H1 (cell line): ENCODE results near the gene PTPRC. TPM values are rescaled to one million over a fixed set of nuclear protein-coding genes. Genes with fewer than 3 reads are reported as not detected.

ENCODE experiments used
- CTCF ChIA-PET: fragments of 300-600 bp; sonication (Branson Sonifier 250); formaldehyde crosslinking; loops from one replicate; lab custom pipeline; 2021; ENCODE audit not compliant: partially characterized antibody; lab: Charles Lee
- POLR2A ChIA-PET: fragments of 300-600 bp; sonication (Branson Sonifier 250); formaldehyde crosslinking; loops from one replicate; lab custom pipeline; 2021; ENCODE audit warnings: inconsistent platforms; ENCODE audit not compliant: partially characterized antibody; lab: Charles Lee
- DNase-seq, 2 experiments: peaks; one replicate each; pipeline versions ENCODE4 v3.0.0 to v3.0.0-alpha.2; 2010 to 2022; ENCODE audit warnings: low spot score in 2 of 2, low read depth in 1 of 2, mixed read lengths in 1 of 2
- FAIRE-seq: peaks from 2 replicates; lab custom pipeline; 2011; peaks lifted over from hg19 to GRCh38; lab: Jason Lieb, UNC
- H2AFZ ChIP-seq: 2 replicates; pipeline ENCODE4 v1.8.1; 2012; ENCODE audit warnings: low read length, inconsistent platforms
- H2AK5ac ChIP-seq: 2 replicates; pipeline ENCODE4 v1.6.1; 2013; ENCODE audit warnings: low read depth, low read length
- H2BK120ac ChIP-seq: replicated peaks from 2 replicates; pipeline ENCODE3; 2013; ENCODE audit warnings: low read depth, low read length, inconsistent platforms
- H2BK12ac ChIP-seq: 2 replicates; pipeline ENCODE4 v1.6.1; 2013; ENCODE audit warnings: low read depth, low read length
- H2BK15ac ChIP-seq: 2 replicates; pipeline ENCODE4 v1.6.1; 2013; ENCODE audit warnings: low read length
- H2BK20ac ChIP-seq: 2 replicates; pipeline ENCODE4 v1.6.1; 2013; ENCODE audit warnings: low read length
- H2BK5ac ChIP-seq: 2 replicates; pipeline ENCODE4 v1.6.1; 2013; ENCODE audit warnings: low read depth, low read length
- H3K14ac ChIP-seq: 2 replicates; pipeline ENCODE4 v1.6.1; 2013; ENCODE audit warnings: inconsistent platforms; ENCODE audit not compliant: insufficient read length
- H3K18ac ChIP-seq: 2 replicates; pipeline ENCODE4 v1.6.1; 2013; ENCODE audit warnings: low read length; ENCODE audit errors: extremely low read depth
- H3K23ac ChIP-seq: 2 replicates; pipeline ENCODE4 v1.6.1; 2013; ENCODE audit warnings: inconsistent platforms; ENCODE audit not compliant: insufficient read length
- H3K23me2 ChIP-seq: 2 replicates; pipeline ENCODE4 v1.6.1; 2013; ENCODE audit warnings: low read depth, low read length
- H3K27ac ChIP-seq: 2 replicates; pipeline ENCODE4 v1.6.1; 2011; ENCODE audit warnings: low read depth, low read length, inconsistent platforms
- H3K27me3 ChIP-seq, 4 experiments: replicated peaks in 1 of 4; 1 replicate in 1 of 4; 2 replicates in 3 of 4; pipeline versions ENCODE4 v1.6.1 to v1.8.1; 2011 to 2013; ENCODE audit warnings: low read length in 3 of 4, mild to moderate bottlenecking in 3 of 4, inconsistent platforms in 2 of 4, mixed read lengths in 2 of 4, moderate library complexity in 1 of 4; ENCODE audit not compliant: control insufficient read depth in 3 of 4, insufficient read depth in 3 of 4; ENCODE audit errors: extremely low read depth in 1 of 4
- H3K36me3 ChIP-seq, 4 experiments: 2 replicates each; pipeline versions ENCODE4 v1.6.1 to v1.8.1; 2011 to 2013; ENCODE audit warnings: mild to moderate bottlenecking in 4 of 4, low read length in 3 of 4, moderate library complexity in 2 of 4, control low read depth in 1 of 4, inconsistent platforms in 1 of 4; ENCODE audit not compliant: insufficient read depth in 4 of 4, control insufficient read depth in 2 of 4
- H3K4ac ChIP-seq: replicated peaks from 2 replicates; pipeline ENCODE3; 2013; ENCODE audit warnings: low read length, low read depth, mixed read lengths, inconsistent platforms; ENCODE audit not compliant: insufficient read length
- H3K4me1 ChIP-seq, 4 experiments: replicated peaks in 1 of 4; 1 replicate in 1 of 4; 2 replicates in 3 of 4; pipeline versions ENCODE4 v1.6.1 to v1.8.1; 2011 to 2013; ENCODE audit warnings: low read length in 3 of 4, inconsistent platforms in 2 of 4, mixed read lengths in 1 of 4; ENCODE audit not compliant: insufficient read depth in 4 of 4, control insufficient read depth in 3 of 4
- H3K4me2 ChIP-seq, 2 experiments: 2 replicates each; pipeline versions ENCODE4 v1.6.1 to v1.8.1; 2011 to 2013; ENCODE audit warnings: low read depth in 2 of 2, low read length in 2 of 2, control low read depth in 1 of 2, inconsistent platforms in 1 of 2, mild to moderate bottlenecking in 1 of 2; ENCODE audit not compliant: insufficient read depth in 1 of 2
- H3K4me3 ChIP-seq, 4 experiments: fragments of 200-600, 300-600 bp in 1 of 4; sonication (generic), shearing (Covaris generic), sonication (Bioruptor Twin) in 1 of 4; 2 replicates each; pipeline versions ENCODE4 v1.5.1 to v1.8.1; 2011 to 2016; ENCODE audit warnings: low read length in 4 of 4, low read depth in 3 of 4, control low read depth in 2 of 4, inconsistent platforms in 2 of 4, mild to moderate bottlenecking in 2 of 4, mixed read lengths in 1 of 4, moderate library complexity in 1 of 4; ENCODE audit not compliant: insufficient read depth in 2 of 4; ENCODE audit errors: extremely low read depth in 1 of 4
- H3K56ac ChIP-seq: replicated peaks from 2 replicates; pipeline ENCODE3; 2013; ENCODE audit warnings: low read depth, mild to moderate bottlenecking, mixed read lengths, low read length, inconsistent platforms; ENCODE audit not compliant: insufficient read length
- H3K79me1 ChIP-seq: 2 replicates; pipeline ENCODE4 v1.6.1; 2013; ENCODE audit warnings: low read depth, low read length, control low read depth
- H3K79me2 ChIP-seq, 2 experiments: 2 replicates each; pipeline versions ENCODE4 v1.6.1 to v1.8.1; 2012 to 2013; ENCODE audit warnings: low read length in 2 of 2, mild to moderate bottlenecking in 2 of 2, inconsistent platforms in 1 of 2; ENCODE audit not compliant: insufficient read depth in 2 of 2, control insufficient read depth in 1 of 2
- H3K9ac ChIP-seq, 4 experiments: replicated peaks in 1 of 4; 1 replicate in 1 of 4; 2 replicates in 3 of 4; pipeline versions ENCODE4 v1.6.1 to v1.8.1; 2011 to 2013; ENCODE audit warnings: low read depth in 3 of 4, low read length in 3 of 4, control low read depth in 2 of 4, mild to moderate bottlenecking in 2 of 4, moderate library complexity in 2 of 4, inconsistent platforms in 1 of 4; ENCODE audit errors: extremely low read depth in 1 of 4
- H3K9me3 ChIP-seq, 2 experiments: 2 replicates each; pipeline versions ENCODE4 v1.6.1 to v1.8.1; 2012 to 2013; ENCODE audit warnings: mild to moderate bottlenecking in 2 of 2, moderate library complexity in 2 of 2, control low read depth in 1 of 2, inconsistent platforms in 1 of 2, low read depth in 1 of 2, low read length in 1 of 2, mixed read lengths in 1 of 2; ENCODE audit not compliant: insufficient read depth in 2 of 2
- H4K20me1 ChIP-seq, 2 experiments: replicated peaks in 1 of 2; 2 replicates each; pipeline versions ENCODE3 to v1.8.1; 2011 to 2013; ENCODE audit warnings: inconsistent platforms in 2 of 2, low read length in 2 of 2, mild to moderate bottlenecking in 1 of 2; ENCODE audit not compliant: insufficient read depth in 2 of 2, control insufficient read depth in 1 of 2
- H4K5ac ChIP-seq: 2 replicates; pipeline ENCODE4 v1.6.1; 2013; ENCODE audit warnings: low read length, low read depth, mixed read lengths, inconsistent platforms; ENCODE audit not compliant: insufficient read length
- H4K8ac ChIP-seq: 2 replicates; pipeline ENCODE4 v1.8.0; 2013; ENCODE audit warnings: mild to moderate bottlenecking, moderate library complexity, low read length, inconsistent platforms; ENCODE audit not compliant: insufficient read depth; ENCODE audit errors: extremely low read depth
- H4K91ac ChIP-seq: replicated peaks from 2 replicates; pipeline ENCODE3; 2013; ENCODE audit warnings: low read length, mixed read lengths, inconsistent platforms; ENCODE audit not compliant: insufficient read length
- EP300 ChIP-seq, 2 experiments: IDR thresholded peaks; 1 replicate in 1 of 2; 2 replicates in 1 of 2; pipeline ENCODE4 v1.6.1; 2011 to 2012; ENCODE audit warnings: low read depth in 2 of 2, low read length in 2 of 2, mild to moderate bottlenecking in 2 of 2, borderline replicate concordance in 1 of 2, inconsistent platforms in 1 of 2, moderate library complexity in 1 of 2
- KDM4A ChIP-seq: IDR thresholded peaks from one replicate; pipeline ENCODE4 v1.7.1; 2012; ENCODE audit warnings: low read depth, mild to moderate bottlenecking, moderate library complexity, low read length, inconsistent platforms; ENCODE audit not compliant: severe bottlenecking
- WGBS, 2 experiments: shearing (Covaris generic) in 1 of 2; methylation state at CpG; one replicate each; pipeline versions ENCODE4 v1.1.6 to v1.1.7; 2013 to 2015; ENCODE audit warnings: low lambda C conversion rate in 2 of 2, mixed read lengths in 2 of 2, inconsistent platforms in 1 of 2, low coverage in 1 of 2, missing lambda C conversion rate in 1 of 2; ENCODE audit not compliant: insufficient replicate concordance in 2 of 2, insufficient coverage in 1 of 2, insufficient read length in 1 of 2; ENCODE audit errors: extremely low coverage in 1 of 2, missing lambda C conversion rate in 1 of 2; 5-methylcytosine and 5-hydroxymethylcytosine counted together
- polyA plus RNA-seq, 7 experiments: library from polyadenylated mRNA; depleted of rRNA in 3 of 7; stranded (reverse) in 5 of 7; unstranded in 2 of 7; fragments of >200 nt in 5 of 7; fragments of 200-250 nt in 2 of 7; gene quantifications; 1 replicate in 5 of 7; 2 replicates in 1 of 7; 4 replicates in 1 of 7; pipeline versions ENCODE4 v1.2.1 to v1.2.3, GENCODE V29; 2011 to 2013; ENCODE audit warnings: missing spikeins in 2 of 7, mixed read lengths in 2 of 7
- total RNA-seq: library from RNA; stranded (reverse); fragmentation: NEBNext Ultra II Directional; extraction: Animal tissue kit (Norgen Biotek cat#: 25700); gene quantifications from 2 replicates; pipeline ENCODE4 v1.2.1, GENCODE V29; 2021

PTPRC gene
- total and polyA plus RNA-seq, 2 of the 8 experiments (the other 6 are each of a cell fraction or from before 2014, with no cell fraction given): 0.05 TPM; not detected in 1

DNA sequence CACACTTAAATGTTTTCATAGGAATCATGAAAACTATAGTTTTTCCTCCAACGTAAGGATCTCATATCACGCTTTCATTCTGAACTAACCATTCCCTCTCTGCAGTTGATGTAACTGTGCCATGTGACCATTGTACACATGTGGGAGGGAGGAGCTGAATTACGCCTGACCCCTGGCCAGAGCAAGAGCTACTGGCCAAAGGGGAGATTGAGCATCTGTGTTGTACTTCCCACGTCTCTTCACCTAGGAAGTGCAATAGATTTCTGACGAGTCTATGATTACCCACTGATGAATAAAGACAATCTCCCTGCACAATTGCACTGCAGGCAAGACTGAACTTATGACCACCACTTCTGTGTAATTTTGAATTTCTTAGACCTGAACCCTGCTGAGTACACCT is 24.0 kb downstream of the PTPRC start:
- H3K4me2 ChIP-seq: no peak overlapping the region
- H3K18ac ChIP-seq: no peak overlapping the region
- no peaks in the 10 kb centered on the region for H3K9me3 ChIP-seq
- no peak overlapping the region for H3K23ac ChIP-seq
- no peak overlapping the region for H2AFZ ChIP-seq
- WGBS, 2 experiments: 94% methylated on average over 5 of the region's 5 CpGs; no CpG with 5 or more reads in 1 of the 2 experiments
- FAIRE-seq (no peak), DNase-seq (no peak)
- H4K8ac ChIP-seq: no peak overlapping the region
- peaks cover 0 to 3% (median 0%) of the 10 kb centered on the region in 4 experiments; a peak in 1 of 7 replicates for H3K4me1 ChIP-seq
- H3K23me2 ChIP-seq: no peaks in the 10 kb centered on the region
- CTCF ChIA-PET: interaction anchor here (0.8 kb wide), 1 partner anchor 10 kb away, joined by 3 read pairs; no protein-coding TSS in a partner anchor
- H3K9ac ChIP-seq: no peak overlapping the region
- POLR2A ChIA-PET: no interaction called here
- no peak for TF ChIP-seq EP300 (IDR thresholded peaks at IDR 0.05; ENCODE audit: borderline replicate concordance in 1 of 2, low read depth in 2 of 2, low read length in 2 of 2)
- TF ChIP-seq KDM4A: no peak
- H4K5ac ChIP-seq: no peak overlapping the region
- no peaks in the 10 kb centered on the region for H3K79me1 ChIP-seq
- no peak overlapping the region for H2BK120ac ChIP-seq
- no peak overlapping the region for H3K27ac ChIP-seq
- H2AK5ac ChIP-seq: no peak overlapping the region
- H2BK12ac ChIP-seq: no peak overlapping the region
- H3K4me3 ChIP-seq: no peak overlapping the region
- H3K4ac ChIP-seq: no peak overlapping the region
- no peak overlapping the region for H3K14ac ChIP-seq
- H3K79me2 ChIP-seq: no peaks in the 10 kb centered on the region
- no peaks in the 10 kb centered on the region for H3K36me3 ChIP-seq
- no peak overlapping the region for H4K91ac ChIP-seq
- no peak overlapping the region for H3K56ac ChIP-seq
- no peak overlapping the region for H2BK20ac ChIP-seq
- no peak overlapping the region for H2BK15ac ChIP-seq
- H4K20me1 ChIP-seq: no peaks in the 10 kb centered on the region
- no peak overlapping the region for H2BK5ac ChIP-seq
- H3K27me3 ChIP-seq: no peaks in the 10 kb centered on the region
